GM21367 (cell line): Measurements from ENCODE around the gene LIFR.
"Not testable (repeated sequence)": the region's sequence is repeated elsewhere in the genome, so short reads cannot be mapped to it uniquely, and the experiment has no call there.

ENCODE experiments used
- ATAC-seq: cut with Tn5 transposase; IDR thresholded peaks from one replicate; pipeline ENCODE4 v1.9.1; 2021; ENCODE audit not compliant: unreplicated experiment

LIFR gene

GRCh38 chr5:38524022-38524421, 32.4 kb downstream of the LIFR start:
- ATAC-seq: no peak

GRCh38 chr5:38519476-38519875, 37.0 kb downstream of the LIFR start:
- ATAC-seq: no peak

- ATAC-seq: no peak
These were observed 38.1 kb downstream of the LIFR start for GRCh38 chr5:38518341-38518740.

- not testable (repeated sequence) for ATAC-seq
These were observed 39.8 kb downstream of the LIFR start for GRCh38 chr5:38516649-38517048.

- ATAC-seq: no peak
These were observed 40.8 kb downstream of the LIFR start for GRCh38 chr5:38515646-38516045.

- no peak for ATAC-seq
These were observed 41.4 kb downstream of the LIFR start for GRCh38 chr5:38515092-38515491.

GRCh38 chr5:38509185-38509584, 47.3 kb downstream of the LIFR start:
- no peak for ATAC-seq

- no peak for ATAC-seq
These were observed 50.1 kb downstream of the LIFR start for GRCh38 chr5:38506302-38506701.

GRCh38 chr5:38500573-38501260, 55.7 kb downstream of the LIFR start:
- no peak for ATAC-seq

GRCh38 chr5:38497946-38498345, 58.5 kb downstream of the LIFR start:
- ATAC-seq: no peak

- no peak for ATAC-seq
These were observed 61.7 kb downstream of the LIFR start for GRCh38 chr5:38494763-38495162.

- no peak for ATAC-seq
These were observed 62.3 kb downstream of the LIFR start for GRCh38 chr5:38494175-38494574.

- no peak for ATAC-seq
These were observed 72.5 kb downstream of the LIFR start for GRCh38 chr5:38483805-38484398.

GRCh38 chr5:38479315-38479904, 77.0 kb downstream of the LIFR start:
- no peak for ATAC-seq

- no peak for ATAC-seq
These were observed 77.6 kb downstream of the LIFR start for GRCh38 chr5:38478878-38479277.

- no peak for ATAC-seq
These were observed 78.3 kb downstream of the LIFR start for GRCh38 chr5:38478166-38478565.

GRCh38 chr5:38473008-38473407, 83.4 kb downstream of the LIFR start:
- ATAC-seq: no peak

- no peak for ATAC-seq
These were observed 83.9 kb downstream of the LIFR start for GRCh38 chr5:38472541-38472940.

GRCh38 chr5:38471709-38472108, 84.7 kb downstream of the LIFR start:
- ATAC-seq: no peak

- ATAC-seq: no peak
These were observed 86.7 kb downstream of the LIFR start for GRCh38 chr5:38469707-38470267.

GRCh38 chr5:38468978-38469706, 87.3 kb downstream of the LIFR start:
- no peak for ATAC-seq
